Measurements from ENCODE around the gene ASB7.

Gene ASB7

DNA sequence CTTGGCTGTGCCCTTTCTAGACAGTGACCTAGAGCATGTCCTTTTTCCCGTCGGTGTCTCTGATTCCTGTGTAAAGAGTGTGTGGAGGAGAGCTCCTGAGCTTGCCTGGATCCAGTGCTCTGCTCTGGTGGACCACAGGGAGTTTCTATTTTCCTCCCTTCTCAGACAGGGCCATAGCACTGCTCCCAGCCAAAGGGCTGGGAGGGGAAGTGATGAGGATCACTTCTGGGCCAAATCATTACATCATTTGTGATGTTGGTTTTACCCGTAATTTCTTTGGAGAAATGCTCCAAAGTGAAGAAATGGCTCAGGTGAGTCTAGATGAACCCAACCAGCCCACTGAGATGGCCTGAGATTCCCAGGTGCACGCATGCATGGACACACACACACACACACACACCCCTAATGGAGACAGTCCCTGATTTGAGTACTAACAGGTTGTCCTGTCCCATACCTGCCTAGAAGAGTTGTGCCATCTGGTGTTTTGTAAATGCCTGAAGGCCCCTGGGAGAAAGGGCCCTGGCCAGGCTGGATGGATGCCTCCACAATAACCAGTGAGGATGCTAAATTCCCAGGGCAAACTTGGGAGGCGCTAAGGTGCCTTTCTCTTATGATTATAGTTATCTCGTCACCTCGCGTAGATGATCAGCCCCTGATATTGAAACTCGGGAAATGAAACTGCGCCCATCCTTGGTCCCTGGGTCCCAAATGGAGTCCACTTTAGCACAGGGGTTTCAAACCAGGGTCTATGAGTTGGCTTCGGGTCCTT is 86.9 kb downstream of the ASB7 start:
- DNase-seq (ENCODE audit: low read depth) = no peak
- TF ChIP-seq, protein P1, sequence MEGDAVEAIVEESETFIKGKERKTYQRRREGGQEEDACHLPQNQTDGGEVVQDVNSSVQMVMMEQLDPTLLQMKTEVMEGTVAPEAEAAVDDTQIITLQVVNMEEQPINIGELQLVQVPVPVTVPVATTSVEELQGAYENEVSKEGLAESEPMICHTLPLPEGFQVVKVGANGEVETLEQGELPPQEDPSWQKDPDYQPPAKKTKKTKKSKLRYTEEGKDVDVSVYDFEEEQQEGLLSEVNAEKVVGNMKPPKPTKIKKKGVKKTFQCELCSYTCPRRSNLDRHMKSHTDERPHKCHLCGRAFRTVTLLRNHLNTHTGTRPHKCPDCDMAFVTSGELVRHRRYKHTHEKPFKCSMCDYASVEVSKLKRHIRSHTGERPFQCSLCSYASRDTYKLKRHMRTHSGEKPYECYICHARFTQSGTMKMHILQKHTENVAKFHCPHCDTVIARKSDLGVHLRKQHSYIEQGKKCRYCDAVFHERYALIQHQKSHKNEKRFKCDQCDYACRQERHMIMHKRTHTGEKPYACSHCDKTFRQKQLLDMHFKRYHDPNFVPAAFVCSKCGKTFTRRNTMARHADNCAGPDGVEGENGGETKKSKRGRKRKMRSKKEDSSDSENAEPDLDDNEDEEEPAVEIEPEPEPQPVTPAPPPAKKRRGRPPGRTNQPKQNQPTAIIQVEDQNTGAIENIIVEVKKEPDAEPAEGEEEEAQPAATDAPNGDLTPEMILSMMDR (IDR thresholded peaks at IDR 0.05; ENCODE audit: control insufficient read depth, insufficient read depth, low read depth, low read length, missing control alignments) = no peak

DNA sequence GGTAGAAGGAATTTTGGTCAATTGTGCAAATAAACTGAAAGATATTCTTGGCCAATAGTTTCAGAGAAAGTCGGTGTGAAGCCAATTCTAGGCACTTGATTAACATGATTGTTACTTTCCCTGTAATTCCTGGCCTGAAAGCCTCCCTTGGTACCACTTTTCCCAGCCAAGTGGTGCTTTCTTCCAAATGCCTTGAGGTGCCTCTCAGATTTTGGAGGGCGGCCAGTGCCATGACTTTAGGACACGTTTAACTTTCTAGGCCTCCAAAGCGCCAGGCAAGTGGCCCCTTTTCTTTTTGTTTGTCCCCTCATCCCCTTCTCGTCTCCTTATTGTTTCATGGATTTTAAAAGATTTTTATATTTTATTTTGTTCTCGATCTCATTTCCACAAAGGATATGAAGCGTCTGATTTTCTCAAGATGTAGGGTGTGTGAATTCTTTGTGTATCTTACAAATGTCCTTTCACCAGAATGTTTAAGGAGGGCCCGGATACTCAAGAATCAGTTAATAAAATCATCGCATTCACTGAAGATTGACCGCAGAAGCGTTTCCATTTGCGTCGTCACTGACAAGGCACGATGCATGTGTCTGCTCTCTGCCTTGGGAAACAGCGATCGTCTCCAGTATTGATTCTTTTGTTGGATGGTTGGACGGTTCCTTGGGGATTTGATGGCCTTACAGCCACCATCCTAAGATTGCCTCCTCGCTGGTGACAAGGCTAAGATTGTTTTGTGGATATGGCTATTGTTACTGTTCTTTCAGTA is 87.8 kb downstream of the ASB7 start:
- no peak for DNase-seq (ENCODE audit: low read depth)

More for the DNA sequence above, 86.9 kb downstream of the ASB7 start:
- H3K4me3 ChIP-seq (ENCODE audit: control insufficient read depth, low read depth, low read length) = no peak overlapping the region

DNA sequence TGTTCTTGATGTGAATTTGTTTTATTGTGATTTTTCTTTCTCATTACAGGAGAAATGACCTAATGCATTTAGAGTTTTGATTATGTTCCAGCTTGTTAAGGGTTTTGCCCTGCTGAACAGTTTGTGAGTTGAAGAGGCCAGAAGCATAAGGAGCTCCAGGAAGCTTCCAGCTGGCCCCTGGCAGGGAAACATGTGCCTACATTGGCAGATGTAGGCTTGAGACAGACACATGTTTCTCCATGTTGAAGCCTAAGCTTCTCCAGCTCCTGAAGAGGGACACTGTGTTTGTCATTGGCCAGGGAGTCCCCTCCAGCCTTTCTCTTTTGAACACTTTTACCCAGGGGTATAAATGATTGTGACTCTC is 88.4 kb downstream of the ASB7 start:
- H3K4me3 ChIP-seq (ENCODE audit: control insufficient read depth, low read depth, low read length) = no peak overlapping the region
- DNase-seq (ENCODE audit: low read depth) = no peak
- TF ChIP-seq, protein P1 (IDR thresholded peaks at IDR 0.05; ENCODE audit: control insufficient read depth, insufficient read depth, low read depth, low read length, missing control alignments) = no peak

More for the DNA sequence above, 87.8 kb downstream of the ASB7 start:
- TF ChIP-seq, protein P1 (IDR thresholded peaks at IDR 0.05; ENCODE audit: control insufficient read depth, insufficient read depth, low read depth, low read length, missing control alignments) = no peak
- H3K4me3 ChIP-seq (ENCODE audit: control insufficient read depth, low read depth, low read length) = no peak overlapping the region

DNA sequence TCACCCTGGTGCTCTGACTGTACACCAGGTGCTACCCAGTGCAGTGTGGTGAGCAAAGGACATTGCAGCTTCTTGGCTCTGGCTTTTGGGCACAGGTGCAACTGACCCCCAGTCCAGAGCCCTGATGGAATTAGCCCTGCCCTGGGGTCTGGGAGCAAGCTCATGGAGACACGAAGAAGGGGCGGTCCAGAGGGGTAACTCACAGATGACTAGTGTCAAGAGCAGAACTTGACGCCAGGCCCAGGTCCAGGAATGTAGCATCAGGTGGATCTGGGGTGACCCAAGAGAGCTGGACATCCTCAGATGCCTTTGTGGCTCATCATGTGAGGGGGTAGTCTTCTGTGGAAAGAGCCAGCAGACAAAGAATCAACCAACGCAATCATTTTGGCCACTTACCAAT is 88.9 kb downstream of the ASB7 start:
- no peak overlapping the region for H3K4me3 ChIP-seq (ENCODE audit: control insufficient read depth, low read depth, low read length)
- TF ChIP-seq, protein P1 (IDR thresholded peaks at IDR 0.05; ENCODE audit: control insufficient read depth, insufficient read depth, low read depth, low read length, missing control alignments) = no peak
- no peak for DNase-seq (ENCODE audit: low read depth)

DNA sequence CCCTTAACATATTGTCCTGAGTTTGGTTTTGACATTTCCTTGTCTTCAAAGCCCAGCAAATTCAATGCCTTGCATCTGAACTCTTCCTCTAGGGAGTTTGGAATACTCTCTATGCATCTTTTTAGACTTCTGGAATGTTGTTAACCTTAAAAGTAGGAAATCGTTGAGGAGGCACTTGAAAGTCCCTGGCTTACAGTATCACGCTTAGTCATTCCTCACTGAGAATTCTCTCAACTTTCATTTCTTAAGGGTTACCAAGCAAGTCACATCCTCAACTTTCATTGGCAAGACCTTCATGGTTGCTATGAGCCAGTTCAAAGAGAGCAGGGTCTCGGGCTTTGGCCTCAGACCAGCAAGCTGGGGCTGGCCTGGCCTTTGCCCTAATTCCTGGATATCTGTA is 89.9 kb downstream of the ASB7 start:
- DNase-seq (ENCODE audit: low read depth) = no peak
- TF ChIP-seq, protein P1 (IDR thresholded peaks at IDR 0.05; ENCODE audit: control insufficient read depth, insufficient read depth, low read depth, low read length, missing control alignments) = no peak
- H3K4me3 ChIP-seq (ENCODE audit: control insufficient read depth, low read depth, low read length) = no peak overlapping the region

DNA sequence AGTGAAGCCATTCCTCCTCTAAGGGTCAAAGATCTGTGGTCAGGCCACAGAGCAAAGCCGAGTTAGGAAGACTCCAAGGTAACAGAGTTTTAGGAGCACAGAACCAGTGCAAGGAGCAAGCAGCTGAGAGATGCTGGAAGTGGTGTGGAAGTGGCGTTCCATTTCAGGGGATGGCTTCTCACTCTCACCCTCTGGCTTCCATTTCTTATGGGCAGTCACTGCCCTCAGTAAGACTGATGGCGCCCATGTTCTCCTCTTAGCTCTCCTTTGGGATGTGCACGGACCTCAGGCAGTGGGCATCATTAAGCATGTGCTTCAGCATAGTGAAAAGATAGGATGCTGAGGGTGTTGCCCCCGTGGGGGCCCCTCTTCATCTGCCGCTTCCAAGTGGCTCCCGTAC is 90.3 kb downstream of the ASB7 start:
- TF ChIP-seq, protein P1 (IDR thresholded peaks at IDR 0.05; ENCODE audit: control insufficient read depth, insufficient read depth, low read depth, low read length, missing control alignments) = no peak
- DNase-seq (ENCODE audit: low read depth) = no peak
- no peak overlapping the region for H3K4me3 ChIP-seq (ENCODE audit: control insufficient read depth, low read depth, low read length)

Data from AG09309 (cell line).